Lower leg skin (tissue), 4 donors: Measurements from ENCODE around the gene PRKAR1B. TPM values are rescaled to one million over a fixed set of nuclear protein-coding genes. Genes with fewer than 3 reads are reported as not detected.

Experiments used
- DNase-seq, 2 donors: peaks; one replicate each; pipeline ENCODE4 v3.0.0-alpha.2; 2019; ENCODE audit warnings: low spot score in 2 of 2
- H3K4me3 ChIP-seq: fragments of 200-600 bp; sonication (generic); 2 replicates; pipeline ENCODE4 v1.5.1; 2017; ENCODE audit warnings: mild to moderate bottlenecking, low read depth; ENCODE audit not compliant: poor library complexity, severe bottlenecking
- POLR2A ChIP-seq, 2 donors: fragments of 450-650 bp; IDR thresholded peaks; one replicate each; pipeline ENCODE4 v1.6.1; 2016 to 2017; ENCODE audit warnings: antibody characterized with exemption in 2 of 2, mild to moderate bottlenecking in 1 of 2, moderate library complexity in 1 of 2
- WGBS, 2 donors: methylation state at CpG; one replicate each; pipeline ENCODE4 v1.1.5; 2018; 5-methylcytosine and 5-hydroxymethylcytosine counted together
- intact Hi-C: fragments of 100-400 bp; cut with DNase I; formaldehyde crosslinking; loops from one replicate; pipeline ENCODE4 v1.15.0; 2023; ENCODE audit warnings: low total_unique reads
- total RNA-seq, 4 donors: library from RNA; depleted of rRNA; stranded (reverse); fragments of >200 nt; gene quantifications; one replicate each; pipeline ENCODE4 v1.1.0, GENCODE V29; 2016
- TF ChIP-seq, protein P1 (sequence below), 3 donors: fragments of 450-650 bp; IDR thresholded peaks; one replicate each; pipeline ENCODE4 v1.5.1; 2016; ENCODE audit warnings: antibody characterized with exemption in 3 of 3, mild to moderate bottlenecking in 3 of 3, moderate library complexity in 2 of 3

The PRKAR1B gene
- total RNA-seq, 4 donors from 2014 or later = 7.8 to 16.9 (median 15.0) TPM

- H3K4me3 ChIP-seq = no peak overlapping the region
- TF ChIP-seq, protein P1, sequence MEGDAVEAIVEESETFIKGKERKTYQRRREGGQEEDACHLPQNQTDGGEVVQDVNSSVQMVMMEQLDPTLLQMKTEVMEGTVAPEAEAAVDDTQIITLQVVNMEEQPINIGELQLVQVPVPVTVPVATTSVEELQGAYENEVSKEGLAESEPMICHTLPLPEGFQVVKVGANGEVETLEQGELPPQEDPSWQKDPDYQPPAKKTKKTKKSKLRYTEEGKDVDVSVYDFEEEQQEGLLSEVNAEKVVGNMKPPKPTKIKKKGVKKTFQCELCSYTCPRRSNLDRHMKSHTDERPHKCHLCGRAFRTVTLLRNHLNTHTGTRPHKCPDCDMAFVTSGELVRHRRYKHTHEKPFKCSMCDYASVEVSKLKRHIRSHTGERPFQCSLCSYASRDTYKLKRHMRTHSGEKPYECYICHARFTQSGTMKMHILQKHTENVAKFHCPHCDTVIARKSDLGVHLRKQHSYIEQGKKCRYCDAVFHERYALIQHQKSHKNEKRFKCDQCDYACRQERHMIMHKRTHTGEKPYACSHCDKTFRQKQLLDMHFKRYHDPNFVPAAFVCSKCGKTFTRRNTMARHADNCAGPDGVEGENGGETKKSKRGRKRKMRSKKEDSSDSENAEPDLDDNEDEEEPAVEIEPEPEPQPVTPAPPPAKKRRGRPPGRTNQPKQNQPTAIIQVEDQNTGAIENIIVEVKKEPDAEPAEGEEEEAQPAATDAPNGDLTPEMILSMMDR (IDR thresholded peaks at IDR 0.05) = no peak
- TF ChIP-seq POLR2A (IDR thresholded peaks at IDR 0.05) = no peak
- intact Hi-C loops = no loop called here
- WGBS, 2 donors = 91% methylated on average over 28 to 29 of the region's 29 CpGs
- DNase-seq = no peak
Observed at GRCh38 chr7:729140-730000, 2.3 kb upstream of the PRKAR1B start.

DNA sequence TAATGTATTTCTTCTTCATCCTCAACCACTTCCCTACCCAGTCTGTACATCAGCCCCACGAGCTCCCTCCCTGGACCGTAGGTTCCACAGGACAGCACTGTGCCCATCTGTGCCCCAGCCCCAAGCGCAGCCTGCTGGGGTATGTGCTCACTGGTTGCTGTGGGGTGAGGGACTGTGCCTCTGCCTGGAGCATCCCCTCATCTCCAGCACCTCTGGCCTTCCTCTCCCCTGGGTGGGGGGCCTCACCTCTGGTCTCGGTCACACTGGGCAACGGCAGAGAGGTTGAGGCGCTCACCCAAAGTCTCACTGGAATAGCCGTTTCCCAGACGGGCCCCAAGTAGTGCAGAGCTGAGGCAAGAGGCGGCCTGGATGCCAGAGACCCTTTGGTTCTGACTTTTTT lies 1.5 kb upstream of the PRKAR1B start:
- 84 to 87% methylated on average over 9 of the region's 9 CpGs for WGBS, 2 donors
- no peak overlapping the region for H3K4me3 ChIP-seq
- intact Hi-C loops = no loop called here
- TF ChIP-seq, protein P1 (IDR thresholded peaks at IDR 0.05) = no peak
- TF ChIP-seq POLR2A (IDR thresholded peaks at IDR 0.05) = no peak
- DNase-seq = peak in 1 of 2 donors; percentile 61

GRCh38 chr7:727806-728460 lies 852 bp upstream of the PRKAR1B start:
- no peak overlapping the region for H3K4me3 ChIP-seq
- WGBS, 2 donors = 28 to 31% methylated on average over 21 of the region's 21 CpGs
- peak in 1 of 2 donors; percentile 73 for DNase-seq
- intact Hi-C loops = no loop called here
- TF ChIP-seq, protein P1 (IDR thresholded peaks at IDR 0.05) = no peak
- no peak for TF ChIP-seq POLR2A (IDR thresholded peaks at IDR 0.05)

DNA sequence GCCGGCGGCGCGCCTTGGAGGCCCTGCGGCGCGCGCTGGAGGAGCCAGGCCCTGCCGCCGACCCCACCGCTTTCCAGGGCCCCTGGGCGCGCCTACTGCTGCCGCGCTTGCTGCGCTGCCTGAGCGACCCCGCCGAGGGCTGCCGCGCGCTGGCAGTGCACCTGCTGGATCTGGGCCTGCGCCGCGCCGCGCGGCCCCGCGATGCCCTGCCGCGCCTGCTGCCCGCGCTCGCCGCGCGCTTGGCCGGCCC lies 302 bp downstream of the PRKAR1B start:
- TF ChIP-seq POLR2A (IDR thresholded peaks at IDR 0.05) = no peak
- TF ChIP-seq, protein P1 (IDR thresholded peaks at IDR 0.05) = no peak
- WGBS, 2 donors = 0% methylated on average over 7 of the region's 39 CpGs
- intact Hi-C loops = no loop called here
- no peak for DNase-seq
- H3K4me3 ChIP-seq = peak overlapping the region; percentile 78

GRCh38 chr7:726084-726853 lies 812 bp downstream of the PRKAR1B start, which contains the start of gene DNAAF5:
DNAAF5 (plus strand) TSS chr7:726699; CDS start chr7:726721, 22 bp downstream.
- DNase-seq = peak; percentile 72 to 96
- 12 to 17% methylated on average over 16 to 40 of the region's 56 CpGs for WGBS, 2 donors
- peak within 1 kb of the TSS; percentile 78 for H3K4me3 ChIP-seq
- no peak for TF ChIP-seq POLR2A (IDR thresholded peaks at IDR 0.05)
- TF ChIP-seq, protein P1 (IDR thresholded peaks at IDR 0.05) = no peak
- intact Hi-C loops = no loop called here
